KBM-7 (cell line): ENCODE data around the gene POLE.
A peak's percentile ranks its signal among the peaks of the same experiment; 100 is the strongest.

Source experiments
- DNase-seq: peaks from one replicate; pipeline ENCODE4 v3.0.0-alpha.2; 2015
- in situ Hi-C: fragments of 300-500 bp; cut with MboI; formaldehyde crosslinking; loops from 2 replicates; pipeline ENCODE4 v1.14.3; 2020; ENCODE audit warnings: low sequenced_read_pairs, low pct_unique_long_range_greater_than_20kb, mixed read lengths

Gene POLE, protein sequence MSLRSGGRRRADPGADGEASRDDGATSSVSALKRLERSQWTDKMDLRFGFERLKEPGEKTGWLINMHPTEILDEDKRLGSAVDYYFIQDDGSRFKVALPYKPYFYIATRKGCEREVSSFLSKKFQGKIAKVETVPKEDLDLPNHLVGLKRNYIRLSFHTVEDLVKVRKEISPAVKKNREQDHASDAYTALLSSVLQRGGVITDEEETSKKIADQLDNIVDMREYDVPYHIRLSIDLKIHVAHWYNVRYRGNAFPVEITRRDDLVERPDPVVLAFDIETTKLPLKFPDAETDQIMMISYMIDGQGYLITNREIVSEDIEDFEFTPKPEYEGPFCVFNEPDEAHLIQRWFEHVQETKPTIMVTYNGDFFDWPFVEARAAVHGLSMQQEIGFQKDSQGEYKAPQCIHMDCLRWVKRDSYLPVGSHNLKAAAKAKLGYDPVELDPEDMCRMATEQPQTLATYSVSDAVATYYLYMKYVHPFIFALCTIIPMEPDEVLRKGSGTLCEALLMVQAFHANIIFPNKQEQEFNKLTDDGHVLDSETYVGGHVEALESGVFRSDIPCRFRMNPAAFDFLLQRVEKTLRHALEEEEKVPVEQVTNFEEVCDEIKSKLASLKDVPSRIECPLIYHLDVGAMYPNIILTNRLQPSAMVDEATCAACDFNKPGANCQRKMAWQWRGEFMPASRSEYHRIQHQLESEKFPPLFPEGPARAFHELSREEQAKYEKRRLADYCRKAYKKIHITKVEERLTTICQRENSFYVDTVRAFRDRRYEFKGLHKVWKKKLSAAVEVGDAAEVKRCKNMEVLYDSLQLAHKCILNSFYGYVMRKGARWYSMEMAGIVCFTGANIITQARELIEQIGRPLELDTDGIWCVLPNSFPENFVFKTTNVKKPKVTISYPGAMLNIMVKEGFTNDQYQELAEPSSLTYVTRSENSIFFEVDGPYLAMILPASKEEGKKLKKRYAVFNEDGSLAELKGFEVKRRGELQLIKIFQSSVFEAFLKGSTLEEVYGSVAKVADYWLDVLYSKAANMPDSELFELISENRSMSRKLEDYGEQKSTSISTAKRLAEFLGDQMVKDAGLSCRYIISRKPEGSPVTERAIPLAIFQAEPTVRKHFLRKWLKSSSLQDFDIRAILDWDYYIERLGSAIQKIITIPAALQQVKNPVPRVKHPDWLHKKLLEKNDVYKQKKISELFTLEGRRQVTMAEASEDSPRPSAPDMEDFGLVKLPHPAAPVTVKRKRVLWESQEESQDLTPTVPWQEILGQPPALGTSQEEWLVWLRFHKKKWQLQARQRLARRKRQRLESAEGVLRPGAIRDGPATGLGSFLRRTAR (N-terminal part only)

DNA sequence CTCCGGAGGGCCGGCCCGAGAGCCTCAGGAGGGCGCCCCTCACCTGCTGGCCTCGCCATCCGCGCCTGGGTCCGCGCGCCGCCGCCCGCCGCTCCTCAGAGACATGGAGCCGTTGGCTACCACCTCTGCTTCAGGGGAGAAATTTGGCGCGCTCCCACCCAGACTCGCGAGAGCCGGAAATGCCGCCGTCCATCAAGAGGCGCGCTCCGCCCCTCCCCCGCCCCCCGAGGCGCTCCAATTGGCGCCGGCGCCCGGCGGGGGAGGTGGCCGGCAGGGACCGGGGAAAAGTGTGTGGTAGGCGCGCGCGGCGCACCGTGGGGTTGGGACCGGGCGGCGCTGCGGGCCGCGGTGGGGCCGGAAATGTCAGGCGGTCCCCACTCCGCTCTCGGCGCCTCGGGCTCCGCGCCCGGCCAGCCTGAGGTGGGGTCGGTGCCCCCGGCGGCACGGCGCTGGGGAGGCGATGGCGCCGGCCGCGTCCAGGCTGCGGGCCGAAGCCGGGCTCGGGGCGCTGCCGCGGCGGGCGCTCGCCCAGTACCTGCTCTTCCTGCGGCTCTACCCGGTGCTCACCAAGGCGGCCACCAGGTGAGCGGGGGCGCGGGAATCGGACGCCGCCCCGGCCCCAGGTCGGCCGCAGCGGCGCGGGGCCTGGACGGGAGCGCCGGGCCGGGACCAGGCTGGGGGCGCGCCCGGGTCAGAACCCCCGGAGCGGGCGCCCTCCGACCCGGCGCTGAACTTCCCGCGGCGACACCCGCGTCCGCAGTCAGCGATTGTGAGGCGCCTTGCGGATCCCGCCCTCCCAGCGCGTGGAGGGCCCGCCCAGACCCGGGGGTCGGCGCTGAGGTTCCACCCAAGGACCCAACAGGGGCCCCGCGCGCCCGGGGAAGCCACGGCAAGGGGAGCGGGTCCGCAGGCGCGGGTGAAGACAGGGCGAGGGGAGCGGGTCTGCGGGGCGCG lies at the start of gene POLE, which contains the start of gene PXMP2:
POLE (minus strand) TSS at position 132 of the 954 bp plus-strand sequence; CDS start at position 105, 27 bp downstream.
PXMP2 (plus strand) TSS at position 377 of the 954 bp plus-strand sequence; CDS start at position 461, 84 bp downstream.
- in situ Hi-C loops = no loop called here
- DNase-seq = peak; percentile 98

DNA sequence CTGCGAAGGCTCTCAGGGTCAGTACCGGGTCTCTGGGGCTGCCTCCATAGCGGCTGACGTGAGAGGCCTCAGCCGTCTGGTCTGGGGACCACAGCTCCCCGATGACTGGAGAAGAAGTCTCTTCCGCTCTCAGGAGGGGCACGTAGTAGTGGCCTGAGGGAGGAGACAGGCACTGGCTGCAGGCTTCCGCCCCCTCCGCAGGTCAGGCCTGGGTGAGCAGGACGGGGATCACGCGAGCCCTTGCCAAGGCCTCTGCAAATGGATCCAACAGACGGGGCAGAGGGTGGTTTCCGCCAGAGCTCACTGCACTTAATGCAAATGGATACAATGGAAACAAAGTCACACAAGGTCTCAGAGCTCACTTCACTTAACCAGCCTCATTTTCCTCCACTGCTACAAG lies 49.8 kb upstream of the POLE start:
- no peak for DNase-seq
- in situ Hi-C loops = no loop called here

DNA sequence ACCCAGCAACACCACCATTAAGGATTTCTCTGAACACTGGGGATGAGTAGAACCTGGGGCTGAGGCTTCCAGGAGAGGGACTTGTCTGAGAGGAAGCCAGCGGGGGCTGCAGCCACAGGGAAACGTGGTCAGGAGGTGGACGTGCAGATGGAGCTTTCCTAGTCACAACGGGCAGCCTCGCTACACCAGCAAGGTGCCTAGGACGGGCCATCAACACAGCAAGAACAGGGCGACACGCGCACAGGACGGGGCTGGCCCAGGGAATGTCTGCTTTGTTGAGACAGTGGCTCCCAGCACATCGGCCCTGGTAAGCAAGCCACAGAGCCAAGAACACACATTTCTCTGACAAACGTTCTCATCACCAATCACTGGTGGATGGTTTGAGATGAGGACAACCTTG lies 49.2 kb upstream of the POLE start:
- in situ Hi-C loops = no loop called here
- DNase-seq = no peak

DNA sequence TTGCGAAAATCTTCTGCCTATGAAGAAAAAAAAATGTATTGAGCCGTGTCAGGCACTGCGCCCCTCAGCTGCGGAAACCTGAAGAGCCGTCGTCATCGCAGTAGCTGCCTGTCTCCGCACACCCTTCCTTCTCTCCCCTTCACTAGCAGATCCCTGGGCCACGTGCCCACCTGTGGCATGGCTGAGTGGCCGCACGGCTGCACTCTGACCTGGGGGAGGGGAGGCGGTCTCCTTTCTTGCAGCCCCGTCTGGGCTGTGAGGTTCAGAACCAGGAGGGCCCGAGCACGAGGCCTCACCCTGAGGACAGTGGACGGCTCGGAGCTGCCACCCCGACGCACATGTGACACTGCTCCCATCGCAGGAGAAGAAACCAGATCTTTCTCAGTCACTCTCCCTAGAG lies 48.4 kb upstream of the POLE start:
- DNase-seq = no peak
- in situ Hi-C loops = no loop called here

DNA sequence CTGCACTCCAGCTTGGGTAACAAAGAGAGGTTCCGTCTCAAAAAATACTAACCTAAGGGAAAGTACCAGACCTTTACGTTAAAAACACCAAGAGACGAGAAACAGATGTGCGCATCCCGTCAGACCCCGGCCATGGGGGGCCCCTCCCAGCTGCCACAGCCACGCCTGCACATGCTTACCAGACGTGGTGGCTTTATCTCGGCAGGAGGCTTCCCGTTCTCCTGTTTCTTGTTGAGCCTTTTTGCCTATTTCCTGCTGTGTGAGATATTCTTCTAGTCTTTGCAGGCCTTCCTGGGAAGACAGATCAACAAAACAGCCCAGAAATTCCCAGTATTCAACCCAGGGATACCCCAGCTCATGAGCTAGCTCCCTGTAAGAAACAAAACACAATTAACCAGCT lies 47.1 kb upstream of the POLE start:
- DNase-seq = no peak
- in situ Hi-C loops = no loop called here

DNA sequence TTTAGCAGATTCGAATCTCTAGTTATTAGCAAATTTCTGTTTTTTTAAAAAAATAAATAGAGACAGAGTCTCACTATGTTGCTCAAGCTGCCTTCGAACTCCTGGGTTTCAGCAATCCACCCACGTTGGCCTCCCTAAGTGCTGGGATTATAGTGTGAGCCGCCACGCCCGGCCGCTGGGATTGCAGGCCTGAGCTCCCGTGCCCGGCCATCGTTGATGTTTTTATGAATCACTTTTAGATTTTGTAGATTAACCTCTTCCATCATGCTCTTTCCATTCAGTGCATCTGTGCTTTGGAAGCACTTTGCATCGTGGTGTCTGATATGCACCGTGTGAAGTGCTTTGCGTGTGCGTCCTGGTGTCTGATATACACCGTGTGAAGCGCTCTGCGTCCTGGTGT lies 44.4 kb upstream of the POLE start:
- no peak for DNase-seq
- in situ Hi-C loops = no loop called here

DNA sequence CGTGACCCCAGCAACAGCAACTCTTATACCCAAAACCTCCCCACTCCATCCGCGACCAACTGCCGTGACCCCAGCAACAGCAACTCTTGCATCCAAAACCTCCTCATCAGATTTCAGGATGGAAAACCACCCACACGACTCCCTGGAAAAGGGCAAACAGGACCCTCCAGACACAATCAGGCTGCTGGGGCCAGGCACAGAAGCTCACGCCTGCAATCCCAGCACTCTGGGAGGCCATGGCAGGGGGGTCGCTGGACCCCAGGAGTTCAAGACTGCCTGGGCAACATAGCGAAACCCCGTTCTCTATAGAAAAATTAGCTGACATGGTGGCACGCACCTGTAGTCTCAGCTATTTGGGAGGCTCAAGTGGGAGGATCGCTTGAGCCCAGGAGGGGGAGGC lies 43.2 kb upstream of the POLE start:
- no peak for DNase-seq
- in situ Hi-C loops = no loop called here

DNA sequence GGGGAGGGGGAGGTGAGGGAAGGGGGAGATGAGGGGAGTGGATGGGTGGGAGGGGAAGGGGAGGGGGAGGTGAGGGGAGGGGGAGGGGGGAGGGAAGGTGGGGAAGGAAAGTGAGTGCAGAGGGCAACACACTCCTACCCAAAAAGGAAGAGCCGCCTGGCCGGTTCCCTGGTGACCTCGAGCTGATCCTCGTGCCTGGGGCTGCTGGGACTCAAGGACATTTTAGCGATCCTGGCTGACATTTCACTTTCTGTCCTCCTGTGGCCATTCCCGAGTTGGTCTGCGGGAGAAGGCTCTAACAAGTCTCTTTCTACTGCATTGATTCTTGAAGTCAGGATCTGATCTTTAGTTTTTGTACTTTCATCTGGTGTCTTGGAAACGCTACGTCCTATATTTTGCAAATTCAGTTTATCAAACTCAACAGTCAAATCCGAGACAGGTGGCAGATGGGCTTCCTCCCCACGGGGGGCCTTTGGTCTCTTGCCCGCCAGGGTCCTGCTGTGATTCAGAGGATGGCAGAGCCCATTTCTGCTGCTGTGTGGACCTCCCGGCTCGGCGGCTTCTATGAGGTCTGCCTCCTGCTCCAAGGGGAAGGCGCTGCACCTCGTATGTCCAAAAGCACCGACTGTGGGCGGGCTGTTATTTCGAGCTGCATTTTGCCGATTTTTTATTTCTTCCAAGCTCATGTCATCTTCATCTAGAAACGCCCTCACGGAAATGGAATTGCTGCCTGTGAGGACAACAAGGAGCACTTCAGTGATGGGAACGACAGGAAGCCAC lies 42.6 kb upstream of the POLE start:
- in situ Hi-C loops = no loop called here
- DNase-seq = no peak

DNA sequence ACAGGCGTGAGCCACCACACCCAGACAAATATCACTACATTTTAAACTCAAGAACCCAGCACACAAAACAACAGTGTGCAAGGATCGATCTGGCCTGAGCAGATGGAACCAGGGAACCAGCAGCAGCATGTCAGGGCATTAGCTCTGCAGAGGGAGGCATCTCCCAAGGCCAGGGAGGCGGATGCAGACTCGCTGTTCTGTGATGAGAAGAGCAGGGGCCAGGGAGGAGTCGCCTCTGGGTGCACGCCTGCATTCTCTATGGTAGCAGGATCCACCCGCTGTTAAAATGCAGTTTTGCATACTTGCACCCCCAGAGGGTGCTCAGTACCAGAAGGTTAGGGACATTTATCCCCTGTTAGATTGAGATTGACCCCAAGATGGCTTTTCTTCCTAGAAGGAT lies 41.4 kb upstream of the POLE start:
- in situ Hi-C loops = no loop called here
- DNase-seq = no peak

DNA sequence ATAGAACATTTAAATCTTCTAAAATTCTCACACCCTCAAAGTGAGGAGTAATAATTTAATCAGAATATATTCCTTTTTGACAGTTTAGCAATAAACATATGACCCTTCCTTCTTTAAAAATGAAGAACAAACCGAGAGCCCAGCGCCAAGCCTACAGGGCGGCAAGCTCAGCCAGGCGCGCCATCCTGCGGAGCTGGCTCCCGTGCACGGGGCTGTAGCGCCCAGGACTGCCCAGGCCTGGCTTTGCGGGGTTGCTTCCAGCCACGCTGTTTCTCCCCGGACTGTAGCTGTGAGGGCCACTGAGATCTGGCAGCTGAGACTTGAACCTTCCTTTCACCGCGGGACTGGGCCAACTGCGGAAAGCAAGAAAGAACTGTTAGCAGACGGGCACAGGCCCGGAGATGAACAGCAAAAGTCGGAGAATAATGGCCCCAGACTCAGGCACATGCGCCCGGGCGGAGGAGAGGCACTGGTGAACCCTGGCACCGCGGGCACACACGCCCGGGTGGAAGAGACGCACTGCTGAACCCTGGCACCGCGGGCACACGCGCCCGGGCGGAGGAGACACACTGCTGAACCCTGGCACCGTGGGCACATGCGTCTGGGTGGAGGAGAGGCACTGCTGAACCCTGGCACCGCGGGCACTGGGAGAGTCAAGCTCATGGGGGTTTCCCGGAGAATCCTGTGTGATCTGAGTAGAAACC lies 40.1 kb upstream of the POLE start:
- in situ Hi-C loops = no loop called here
- DNase-seq = no peak

DNA sequence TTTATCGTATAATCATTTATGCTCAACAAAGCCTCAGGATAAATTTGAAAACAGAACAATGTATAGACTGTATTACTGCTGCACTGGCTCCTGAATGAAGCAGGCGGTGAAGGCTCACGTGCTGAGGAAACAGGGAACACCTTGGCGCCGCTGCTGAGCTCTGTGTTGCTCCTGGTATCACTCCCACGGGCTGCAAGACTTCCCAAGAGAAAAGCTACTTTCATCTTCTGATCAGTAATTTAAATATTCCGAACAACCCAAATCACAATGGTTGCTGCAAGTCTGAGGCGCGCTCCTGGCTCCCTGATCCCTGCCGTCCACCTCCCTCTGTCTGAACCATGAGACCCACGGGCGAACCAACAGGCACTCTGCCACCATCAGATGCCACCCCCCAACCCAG lies 39.2 kb upstream of the POLE start:
- no peak for DNase-seq
- in situ Hi-C loops = no loop called here

DNA sequence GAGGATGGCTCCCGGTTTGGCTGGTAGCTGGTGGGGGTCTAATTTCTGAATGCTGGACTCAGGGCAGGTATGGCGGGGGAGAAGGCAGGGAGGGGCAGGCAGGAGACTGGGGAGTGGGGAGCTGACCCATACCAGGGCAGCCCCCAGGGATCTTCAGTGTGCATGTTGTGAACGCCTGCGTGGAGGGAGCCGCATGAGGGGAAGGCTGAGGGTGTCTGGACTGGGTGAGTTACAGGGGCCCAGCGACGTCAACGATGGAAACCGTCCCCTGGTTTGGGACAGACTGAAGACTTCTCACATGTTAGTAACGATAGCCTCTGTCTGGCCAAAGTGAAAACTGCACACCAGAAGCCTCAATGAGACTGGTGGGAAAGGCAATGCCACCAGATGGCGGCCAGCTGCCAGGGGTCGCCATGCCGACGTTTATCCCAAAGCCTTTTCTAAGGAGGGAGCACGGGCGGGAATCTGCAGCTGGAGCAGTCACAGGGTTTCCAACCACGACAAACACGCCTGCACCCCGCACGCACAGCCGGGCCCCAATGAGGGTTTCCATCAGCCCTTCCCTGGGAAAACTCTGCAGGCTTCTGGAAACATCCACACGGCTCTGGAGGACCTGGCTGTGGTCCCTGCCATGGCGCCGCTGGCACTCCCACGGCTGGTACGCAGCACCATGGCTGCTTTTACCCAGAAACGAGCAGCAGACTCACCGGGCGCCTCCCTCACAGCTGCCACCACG lies 37.5 kb upstream of the POLE start:
- no peak for DNase-seq
- in situ Hi-C loops = no loop called here

DNA sequence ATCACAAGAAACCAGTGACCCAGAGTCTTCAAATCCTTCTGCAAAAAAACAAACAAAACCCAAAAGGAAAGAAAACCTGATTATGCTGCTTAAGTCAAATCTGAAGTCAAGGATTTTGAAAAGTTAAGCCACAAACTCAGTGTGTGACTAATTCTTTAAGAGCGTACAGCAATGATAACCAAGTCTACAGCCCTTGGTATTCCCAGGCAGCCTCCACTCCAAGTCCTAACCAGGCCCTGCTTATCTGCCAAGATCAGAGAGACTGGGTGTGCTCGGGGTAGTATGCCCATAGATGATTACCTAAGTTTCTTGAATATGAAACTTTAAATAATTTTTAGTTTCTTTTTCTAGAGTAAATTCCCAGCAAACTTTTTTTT lies 36.6 kb upstream of the POLE start:
- in situ Hi-C loops = no loop called here
- DNase-seq = no peak

DNA sequence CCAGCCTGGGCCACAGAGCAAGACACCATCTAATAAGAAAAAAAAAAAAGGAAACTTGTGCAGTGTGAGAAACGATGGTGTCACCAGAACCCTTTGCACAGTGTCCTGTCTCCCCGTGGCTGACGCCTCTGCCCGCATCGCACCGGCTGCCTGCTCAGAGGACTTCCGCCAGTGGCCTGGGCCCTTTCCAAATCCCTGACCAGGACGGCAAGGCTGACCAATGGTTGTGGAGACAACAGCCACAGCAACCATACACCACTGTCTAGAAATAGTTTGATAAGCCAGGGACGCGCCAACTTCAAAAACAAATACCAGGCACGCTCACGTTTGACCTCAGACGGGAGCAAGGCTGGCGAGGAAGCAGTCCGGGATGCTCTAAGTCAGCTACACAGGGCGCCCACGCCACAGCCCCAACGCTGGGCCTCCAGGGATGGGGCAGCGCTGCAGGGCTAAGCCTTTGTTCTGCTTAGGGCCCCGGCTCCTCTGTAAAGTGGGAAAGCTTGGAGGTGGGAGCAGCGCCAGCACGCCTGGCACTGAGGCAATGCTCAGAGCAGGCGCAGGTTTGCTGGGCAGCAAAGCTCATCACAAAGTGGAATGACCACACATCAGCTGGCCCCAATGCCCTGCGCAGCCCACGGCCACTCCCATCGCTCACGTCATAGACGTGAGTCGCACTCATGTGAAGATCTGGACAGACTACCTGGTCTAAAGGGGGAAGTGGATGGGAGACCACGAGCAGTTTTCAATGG lies 36.0 kb upstream of the POLE start:
- in situ Hi-C loops = no loop called here
- DNase-seq = no peak

DNA sequence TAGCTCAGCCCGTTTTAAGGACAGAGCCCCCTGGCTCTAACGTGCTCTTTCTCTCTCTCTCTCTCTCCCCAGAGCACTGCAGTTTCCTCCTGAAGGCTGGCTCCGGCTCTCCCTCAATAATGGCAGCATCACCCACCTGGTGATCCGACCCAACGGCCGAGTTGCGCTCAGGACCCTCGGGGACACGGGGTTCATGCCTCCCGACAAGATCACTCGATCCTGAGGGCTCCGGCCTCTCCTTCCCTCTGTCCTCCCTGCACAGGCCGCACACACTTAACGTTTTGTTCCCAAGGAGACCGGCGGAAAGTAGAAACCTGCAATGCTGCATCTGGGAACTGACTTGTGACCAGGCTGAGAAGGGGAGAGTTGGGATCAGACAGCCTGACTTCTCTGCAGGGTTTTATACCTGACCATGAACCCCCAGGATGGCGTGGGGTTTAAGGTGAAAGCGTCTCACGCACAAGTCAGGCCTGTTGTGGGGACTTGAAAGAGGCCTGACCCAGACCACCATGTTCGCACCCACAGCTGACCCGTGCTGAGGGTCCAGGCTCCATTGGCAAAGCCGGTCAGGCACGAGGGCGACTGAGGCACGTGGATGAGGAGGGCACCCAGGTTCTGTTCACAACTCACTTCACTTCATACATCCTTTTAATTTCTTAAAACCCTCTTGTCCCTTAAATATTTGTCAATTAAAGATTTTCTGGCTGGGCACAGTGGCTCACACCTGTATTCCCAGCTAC lies 33.6 kb upstream of the POLE start:
- in situ Hi-C loops = no loop called here
- no peak for DNase-seq
